NCI-H2196 (cell line): ENCODE results near the gene SCFD2.
"Not testable (repeated sequence)": the region's sequence is repeated elsewhere in the genome, so short reads cannot be mapped to it uniquely, and the experiment has no call there.

Experiments
- DNase-seq: peaks from one replicate; lab custom pipeline; 2025; ENCODE audit not compliant: unreplicated experiment; lab: John Stamatoyannopoulos, UW

The SCFD2 gene

DNA sequence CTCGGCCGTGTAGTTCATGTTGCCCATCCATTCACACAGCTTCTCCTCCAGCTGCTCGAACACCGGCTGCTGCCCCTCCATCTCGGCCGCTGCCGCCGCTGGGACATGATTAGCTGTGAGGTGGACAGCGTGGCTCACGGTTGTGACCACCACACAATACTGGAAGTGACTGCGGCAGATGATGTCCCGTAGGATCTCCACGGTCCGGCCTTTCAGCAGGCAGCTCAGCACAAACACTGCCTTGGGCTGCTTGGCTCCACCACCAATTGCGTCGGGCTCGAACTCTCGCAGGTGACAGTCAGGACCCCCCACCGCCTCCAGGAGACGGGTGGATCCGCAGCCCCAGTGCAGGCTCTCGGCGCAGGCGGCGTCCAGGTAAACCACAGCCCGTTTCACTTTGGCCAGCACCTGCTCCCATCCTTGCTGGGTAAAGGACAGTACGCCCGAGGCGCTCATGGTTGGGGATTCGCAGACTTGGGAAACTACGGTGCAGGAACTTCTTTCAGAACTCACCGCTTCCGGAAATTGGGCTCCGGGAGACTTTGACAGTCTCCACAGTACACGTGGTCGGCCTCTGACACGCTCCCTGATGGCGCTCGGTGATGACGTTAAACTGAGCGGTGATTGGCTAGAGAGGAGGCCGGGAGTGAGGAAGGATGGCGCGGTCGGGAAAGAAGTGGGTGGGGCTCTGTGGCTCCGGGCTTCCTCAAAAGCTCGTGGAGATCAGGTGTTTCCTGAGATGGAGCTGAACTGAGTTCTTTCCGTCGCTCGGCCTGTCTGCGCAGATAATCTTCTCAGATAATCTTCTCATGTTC, at the start of gene SCFD2:
Gene SCFD2, minus strand, starts transcription at position 576 of the 815 bp plus-strand sequence.
- DNase-seq = peak; percentile 84

- not testable (repeated sequence) for DNase-seq
Observed at GRCh38 chr4:53409479-53409878, 43.6 kb upstream of the SCFD2 start.

DNA sequence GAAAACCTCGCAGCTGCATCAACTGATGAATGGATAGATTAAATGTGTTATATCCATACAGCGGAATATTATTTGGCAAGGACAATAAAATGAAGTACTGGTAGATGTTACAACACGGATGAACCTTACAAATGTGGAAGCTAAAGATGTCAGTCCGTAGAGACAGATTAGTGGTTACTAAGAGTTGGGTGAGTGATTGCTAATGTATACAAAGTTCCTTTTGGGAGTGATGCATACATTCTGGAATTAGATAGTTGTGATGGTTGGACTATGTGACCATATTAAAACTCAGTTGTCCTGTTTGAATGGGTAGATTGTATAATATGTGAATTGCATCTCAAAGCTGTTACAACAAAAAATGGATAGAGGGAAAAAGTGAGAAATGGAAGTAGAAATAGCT, 14.4 kb upstream of the SCFD2 start:
- DNase-seq = no peak

DNA sequence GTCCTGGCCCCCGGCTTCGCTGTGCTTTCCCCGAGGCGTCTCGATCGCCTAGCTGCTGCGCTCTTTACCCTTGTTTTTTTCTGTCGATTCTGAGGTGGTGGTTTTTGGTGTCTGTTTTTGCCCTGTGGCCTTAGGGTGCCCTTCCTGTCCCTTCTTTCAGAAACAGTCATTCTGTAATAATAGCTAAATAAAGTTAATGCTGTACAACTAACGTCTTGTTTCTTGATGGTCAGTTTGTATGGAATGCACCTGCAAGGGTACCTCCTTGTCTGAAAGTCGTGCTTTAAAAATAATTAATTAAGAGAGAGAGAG, 12.3 kb upstream of the SCFD2 start:
- no peak for DNase-seq

- DNase-seq = peak; percentile 86
Observed at GRCh38 chr4:53377319-53378170, 11.7 kb upstream of the SCFD2 start, which contains the start of gene FIP1L1. Gene FIP1L1, plus strand, starts transcription at chr4:53377641. Its CDS starts 198 bp downstream, at chr4:53377839.

- DNase-seq = no peak
Observed at GRCh38 chr4:53376900-53377299, 11.0 kb upstream of the SCFD2 start.

DNA sequence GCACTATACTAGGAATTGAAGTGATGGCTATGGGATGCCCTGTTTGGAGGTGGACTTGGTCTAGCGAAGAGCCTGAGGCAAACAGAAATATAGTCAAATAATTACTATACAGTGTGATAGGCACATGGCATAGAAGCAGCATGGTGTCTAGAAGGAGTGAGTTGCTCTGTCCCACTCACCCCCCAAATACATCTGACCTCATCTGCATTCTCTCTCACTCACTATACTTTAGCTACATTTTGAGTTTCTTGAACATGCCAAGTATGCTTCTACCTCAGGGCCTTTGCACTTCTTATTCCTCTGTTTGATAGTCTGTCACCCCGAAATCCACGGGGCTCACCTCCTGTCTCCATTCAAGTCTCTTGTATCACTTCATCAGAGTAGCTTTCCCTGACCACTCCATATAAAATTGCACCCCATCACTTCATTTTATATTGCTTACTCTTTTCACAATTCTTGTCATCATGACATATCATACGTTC, 9.0 kb upstream of the SCFD2 start:
- no peak for DNase-seq

GRCh38 chr4:53371843-53372521, 6.1 kb upstream of the SCFD2 start:
- no peak for DNase-seq

- DNase-seq = no peak
Observed at GRCh38 chr4:53371049-53371448, 5.2 kb upstream of the SCFD2 start.

GRCh38 chr4:53367721-53368120, 1.9 kb upstream of the SCFD2 start:
- DNase-seq = no peak

DNA sequence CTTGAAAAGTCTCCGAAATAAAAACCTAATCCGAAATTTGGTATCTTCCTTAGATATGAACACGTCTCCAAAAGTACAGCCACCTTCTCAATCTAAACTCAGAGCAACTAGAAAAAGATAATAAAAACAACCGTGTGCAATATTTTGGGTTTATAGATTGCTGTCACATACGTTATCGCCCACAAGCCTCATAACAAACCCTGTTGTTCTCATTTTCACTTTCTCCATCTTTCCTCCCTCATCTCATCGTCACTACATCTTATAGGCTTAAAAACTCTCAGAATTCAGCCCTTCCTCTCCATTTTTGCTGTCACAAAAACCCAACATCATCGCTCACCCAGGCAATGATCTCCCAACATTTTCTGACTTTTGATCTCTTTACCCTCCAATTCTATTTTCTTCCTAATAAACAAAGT, 448 bp upstream of the SCFD2 start:
- no peak for DNase-seq

- DNase-seq = no peak
Observed at GRCh38 chr4:53365121-53365485, 758 bp downstream of the SCFD2 start.

DNA sequence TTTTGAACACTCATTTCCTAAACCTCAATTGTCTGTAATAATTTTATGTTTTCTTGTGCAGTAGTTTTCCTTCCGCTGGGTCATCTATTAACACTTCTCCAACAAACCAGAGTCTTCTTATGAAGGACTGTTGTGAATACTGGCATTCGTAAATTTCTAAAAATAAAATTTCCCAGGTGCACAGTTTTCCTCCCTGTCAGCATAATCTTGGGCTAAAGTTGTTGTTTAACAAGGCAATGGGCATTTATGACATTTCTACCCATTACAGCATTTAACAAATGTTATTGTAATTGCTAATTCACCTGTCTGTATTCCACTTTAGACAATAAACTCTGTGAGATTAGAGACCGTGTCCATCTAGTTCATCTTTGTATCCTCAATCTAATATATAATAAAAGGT, 1.2 kb downstream of the SCFD2 start:
- no peak for DNase-seq

GRCh38 chr4:53362093-53362492, 3.8 kb downstream of the SCFD2 start:
- no peak for DNase-seq

DNA sequence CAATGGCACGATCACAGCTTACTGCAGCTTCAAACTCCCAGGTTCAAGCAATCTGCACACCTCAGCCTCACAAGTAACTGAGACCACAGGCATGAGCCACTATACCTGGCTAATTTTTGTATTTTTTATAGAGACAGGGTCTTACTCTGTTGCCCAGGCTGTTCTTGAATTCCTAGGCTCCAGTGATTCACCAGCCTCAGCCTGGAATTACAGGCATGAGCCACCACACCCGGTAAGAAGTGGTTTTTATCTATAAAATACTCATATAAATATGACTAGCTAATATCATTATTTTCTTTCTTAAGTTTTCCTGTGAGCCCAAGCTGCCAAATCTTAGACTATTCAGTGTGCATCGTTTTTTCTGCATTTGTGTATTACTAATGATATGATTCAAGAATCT, 4.4 kb downstream of the SCFD2 start:
- no peak for DNase-seq

GRCh38 chr4:53355930-53356521, 9.8 kb downstream of the SCFD2 start:
- no peak for DNase-seq

DNA sequence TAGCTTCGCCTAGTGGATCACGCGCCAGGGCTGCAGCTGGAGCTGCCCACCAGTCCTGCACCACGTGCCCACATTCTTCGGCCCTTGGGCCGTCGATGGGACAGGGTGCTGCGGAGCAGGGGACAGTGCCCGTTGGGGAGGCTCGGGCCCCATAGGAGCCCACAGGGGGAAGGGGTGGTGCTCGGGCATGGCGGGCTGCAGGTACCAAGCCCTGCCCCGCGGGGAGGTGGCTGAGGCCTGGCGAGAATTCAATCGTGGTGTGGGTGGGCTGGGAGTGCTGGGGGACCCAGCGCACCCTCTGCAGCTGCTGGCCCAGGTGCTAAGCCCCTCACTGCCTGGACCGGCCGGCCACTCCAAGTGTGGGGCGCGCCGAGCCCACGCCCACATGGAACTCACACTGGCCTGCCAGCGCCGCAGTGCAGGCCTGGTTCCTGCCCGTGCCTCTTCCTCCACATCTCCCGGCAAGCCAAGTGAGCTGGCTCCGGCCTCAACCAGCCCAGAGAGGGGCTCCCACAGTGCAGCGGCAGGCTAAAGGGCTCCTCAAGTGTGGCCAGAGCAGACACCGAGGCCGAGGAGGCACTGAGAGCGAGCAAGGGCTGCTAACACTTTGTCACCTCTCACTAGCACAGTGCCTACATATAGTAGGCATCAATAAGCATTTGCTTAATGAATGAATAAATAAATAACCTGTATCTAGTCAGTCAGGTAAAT, 11.7 kb downstream of the SCFD2 start:
- DNase-seq = no peak

DNA sequence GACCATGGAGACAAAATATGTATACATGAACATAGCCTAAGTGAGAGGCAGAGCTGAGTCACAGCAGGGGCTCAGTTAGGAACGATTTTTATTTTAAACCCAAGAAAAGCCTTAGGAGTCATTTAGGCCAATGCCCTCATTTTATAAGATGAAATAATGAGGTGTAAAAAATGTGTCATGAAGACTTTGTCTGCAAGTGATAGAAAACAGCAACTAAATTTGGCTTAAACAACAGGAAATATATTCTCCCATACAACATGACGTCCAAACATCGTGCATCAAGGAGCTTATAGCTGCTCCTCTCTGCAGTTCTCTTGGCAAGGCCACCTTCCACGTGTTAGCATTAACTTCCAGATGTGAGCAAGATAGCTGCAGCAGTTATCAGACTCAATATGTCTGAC, 16.8 kb downstream of the SCFD2 start:
- DNase-seq = no peak

GRCh38 chr4:53348046-53348445, 17.8 kb downstream of the SCFD2 start:
- no peak for DNase-seq
